Activated CD8-positive, alpha-beta memory T cell treated with anti-CD3 and anti-CD28 coated beads, Interleukin-2, amount 50 U/mL, for 1 hour (primary cell): ENCODE results near the gene ZNF333.
"Not testable (repeated sequence)": the region's sequence is repeated elsewhere in the genome, so short reads cannot be mapped to it uniquely, and the experiment has no call there.

ENCODE experiments used
- DNase-seq: peaks from one replicate; pipeline ENCODE4 v3.0.0-alpha.2; 2020; ENCODE audit errors: extremely low read depth

The ZNF333 gene

DNA sequence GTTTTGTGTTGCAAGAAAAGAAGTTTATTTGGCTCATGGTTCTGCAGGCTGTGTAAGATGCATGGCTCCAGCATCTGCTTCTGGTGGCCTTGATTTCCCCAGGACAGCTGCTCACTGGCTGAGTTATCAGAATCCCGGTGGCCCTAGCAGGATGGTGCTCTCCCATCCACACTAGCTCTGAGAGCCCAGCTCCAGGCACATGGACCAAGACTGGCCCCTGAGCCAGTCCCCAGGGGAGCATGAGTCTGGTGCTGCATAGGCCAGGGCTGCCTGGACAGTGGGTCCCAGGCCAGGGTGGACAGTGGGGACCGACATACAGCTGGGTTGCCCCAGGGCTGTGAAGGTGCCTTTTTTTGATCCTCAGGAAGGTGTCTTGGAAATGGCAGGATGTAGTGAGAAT is 78.2 kb downstream of the ZNF333 start:
- DNase-seq = no peak

DNA sequence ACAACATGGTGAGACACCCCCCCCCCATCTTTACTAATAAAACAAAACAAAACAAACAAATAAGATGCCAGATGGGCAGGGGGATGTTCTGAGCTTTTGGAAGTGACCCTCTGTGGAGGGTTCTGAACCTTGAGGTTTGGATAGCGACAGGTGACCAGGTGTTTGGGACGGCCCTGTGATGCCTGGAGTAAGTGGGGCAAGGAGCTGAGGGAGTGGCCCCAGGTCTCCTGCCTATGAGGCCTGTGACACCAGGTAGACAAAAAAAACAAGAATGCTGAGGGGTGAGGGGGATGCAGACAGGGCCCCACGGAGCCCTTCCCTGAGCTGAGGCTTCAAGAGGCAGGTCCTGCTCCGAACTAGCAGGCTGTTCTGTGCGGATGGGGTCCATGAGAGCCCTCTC is 79.4 kb downstream of the ZNF333 start:
- no peak for DNase-seq

DNA sequence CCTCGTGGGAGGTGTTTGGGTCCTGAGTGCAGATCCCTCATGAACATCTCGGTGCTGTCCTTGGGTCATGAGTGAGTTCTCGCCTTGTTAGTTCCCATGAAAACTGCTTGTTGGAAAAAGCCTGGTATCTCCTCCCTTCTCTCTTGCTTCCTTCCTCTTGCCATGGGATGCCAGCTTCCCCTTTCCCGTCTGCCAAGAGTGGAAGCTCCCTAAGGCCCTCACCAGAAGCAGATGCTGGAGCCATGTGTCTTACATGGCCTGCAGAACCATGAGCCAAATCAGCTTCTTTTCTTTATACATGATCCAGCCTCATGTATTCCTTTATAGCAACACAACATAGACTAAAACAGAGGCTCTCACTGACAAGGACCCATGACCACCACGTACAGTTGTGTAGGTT is 80.3 kb downstream of the ZNF333 start:
- DNase-seq = no peak

DNA sequence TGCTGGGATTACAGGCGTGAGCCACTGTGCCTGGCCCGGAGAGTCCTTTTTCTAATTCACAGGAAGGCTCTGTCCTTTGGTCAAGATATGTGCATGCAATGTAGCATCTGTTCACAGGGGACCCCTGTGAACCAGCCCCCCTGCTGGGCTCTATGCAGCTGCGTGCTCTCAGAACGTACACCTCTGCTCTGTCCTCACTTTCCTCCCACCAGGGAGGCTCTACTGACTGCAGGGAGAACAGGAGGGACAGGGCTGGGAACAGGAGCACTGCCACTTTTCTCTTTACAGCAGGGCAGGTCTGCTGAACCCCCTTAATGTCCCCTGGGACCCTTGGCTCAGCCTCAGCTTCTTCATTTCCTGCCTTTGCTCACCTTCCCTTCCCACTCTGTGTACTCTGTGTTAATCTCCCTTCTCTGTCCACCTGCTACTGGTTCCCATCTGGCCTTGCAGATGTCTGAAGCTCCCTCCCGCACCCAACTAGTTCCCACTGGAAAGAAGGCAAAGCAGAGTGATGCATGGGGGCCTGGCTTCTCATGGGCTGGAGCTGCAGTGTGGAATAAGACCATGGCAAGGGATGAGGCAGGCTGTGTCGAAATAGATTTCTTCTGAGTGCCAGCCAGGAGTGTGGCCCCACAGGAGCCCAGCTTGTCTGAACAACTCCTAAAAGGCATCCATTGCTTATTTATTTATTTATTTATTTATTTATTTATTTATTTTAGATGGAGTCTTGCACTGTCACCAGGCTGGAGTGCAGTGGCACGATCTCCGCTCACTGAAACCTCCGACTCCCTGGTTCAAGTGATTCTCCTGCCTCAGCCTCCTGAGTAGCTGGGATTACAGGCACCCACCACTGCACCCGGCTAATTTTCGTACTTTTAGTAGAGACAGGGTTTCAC is 81.3 kb downstream of the ZNF333 start:
- DNase-seq = no peak

DNA sequence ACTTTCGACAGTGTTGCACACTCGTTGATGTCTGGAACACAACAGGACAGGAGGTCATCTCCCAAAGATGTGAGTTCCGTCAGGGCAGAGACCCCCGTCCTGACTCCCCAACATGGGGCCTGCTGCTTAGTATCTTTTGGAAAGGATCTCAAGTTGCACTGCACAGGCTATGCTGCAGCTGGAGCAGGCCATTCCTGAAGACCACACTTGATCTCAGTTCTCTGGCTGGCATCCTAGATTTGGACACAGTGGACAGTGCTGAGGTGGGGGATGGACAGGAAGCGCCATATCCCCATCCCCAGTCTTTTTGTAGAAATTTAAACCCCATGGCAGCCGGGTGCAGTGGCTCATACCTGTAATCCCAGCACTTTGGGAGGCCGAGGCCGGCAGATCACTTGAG is 82.6 kb downstream of the ZNF333 start:
- no peak for DNase-seq

DNA sequence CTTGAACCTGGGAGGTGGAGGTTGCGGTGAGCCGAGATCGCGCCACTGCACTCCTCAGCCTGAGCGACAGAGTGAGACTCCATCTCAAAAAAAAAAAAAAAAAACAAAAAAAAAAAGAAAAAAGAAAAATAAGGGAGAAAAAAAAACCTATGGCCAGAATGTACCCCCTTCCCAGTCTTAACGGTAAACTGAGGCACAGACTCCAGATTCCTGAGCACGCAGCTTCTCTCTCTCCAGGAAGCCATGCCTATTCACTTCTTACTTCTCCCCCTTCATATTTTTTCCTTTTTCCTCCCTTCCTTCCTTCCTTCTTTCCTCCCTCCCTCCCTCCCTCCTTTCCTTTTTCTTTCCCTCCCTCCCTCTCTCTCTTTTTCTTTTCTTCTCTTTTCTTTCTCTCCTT is 83.1 kb downstream of the ZNF333 start:
- DNase-seq = no peak

DNA sequence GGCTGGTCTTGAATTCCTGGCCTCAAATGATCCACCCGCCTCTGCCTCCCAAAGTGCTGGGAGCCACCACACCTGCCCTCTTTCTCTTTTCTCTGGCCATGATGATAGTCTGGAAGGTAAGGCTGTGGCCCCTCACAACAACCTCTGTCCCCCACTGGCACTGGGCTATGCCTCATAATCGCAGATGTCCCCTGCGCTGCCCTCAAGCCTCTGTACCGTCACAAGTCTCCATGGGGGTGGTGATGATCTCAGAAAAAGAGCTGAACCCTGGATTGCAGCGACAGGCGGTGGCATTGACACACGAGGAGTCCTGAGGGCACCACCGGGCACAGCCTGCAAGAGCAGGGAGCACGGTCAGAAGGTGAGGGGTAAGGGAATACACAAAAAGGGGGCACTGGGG is 83.9 kb downstream of the ZNF333 start:
- DNase-seq = not testable (repeated sequence)

DNA sequence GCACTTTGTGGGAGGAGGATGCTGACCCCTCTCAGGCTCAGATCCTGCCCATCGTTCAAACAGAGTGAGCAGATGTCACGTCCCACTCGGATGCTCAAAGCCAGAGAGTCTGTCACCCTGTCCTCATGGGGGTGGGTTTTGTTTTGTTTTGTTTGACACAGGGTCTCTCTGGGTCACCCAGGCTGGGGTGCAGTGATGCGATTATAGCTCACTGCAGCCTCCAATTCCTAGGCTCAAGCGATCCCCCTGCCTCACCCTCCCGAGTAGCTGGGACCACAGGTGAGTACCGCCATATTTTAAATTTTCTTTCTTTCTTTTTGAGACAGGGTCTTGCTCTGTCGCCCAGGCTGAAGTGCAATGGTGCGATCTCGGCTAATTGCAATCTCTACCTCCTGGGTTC is 84.5 kb downstream of the ZNF333 start:
- no peak for DNase-seq

DNA sequence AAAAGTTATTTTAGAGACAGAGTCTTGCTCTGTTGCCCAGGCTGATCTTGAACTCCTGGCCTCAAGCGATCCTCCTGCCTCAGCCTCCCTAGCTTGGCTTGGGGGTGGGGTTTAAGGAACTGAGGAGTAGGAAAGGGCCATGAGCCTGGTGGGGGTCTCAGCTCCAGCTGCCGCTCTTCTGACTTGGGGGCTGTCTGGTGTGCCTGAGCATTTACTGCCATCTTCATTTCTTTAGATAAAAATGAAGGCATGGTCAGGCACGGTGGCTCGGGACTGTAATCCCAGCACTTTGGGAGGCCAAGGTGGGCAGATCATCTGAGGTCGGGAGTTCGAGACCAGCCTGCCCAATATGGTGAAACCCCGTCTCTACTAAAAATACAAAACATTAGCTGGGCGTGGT is 85.5 kb downstream of the ZNF333 start:
- DNase-seq = not testable (repeated sequence)

DNA sequence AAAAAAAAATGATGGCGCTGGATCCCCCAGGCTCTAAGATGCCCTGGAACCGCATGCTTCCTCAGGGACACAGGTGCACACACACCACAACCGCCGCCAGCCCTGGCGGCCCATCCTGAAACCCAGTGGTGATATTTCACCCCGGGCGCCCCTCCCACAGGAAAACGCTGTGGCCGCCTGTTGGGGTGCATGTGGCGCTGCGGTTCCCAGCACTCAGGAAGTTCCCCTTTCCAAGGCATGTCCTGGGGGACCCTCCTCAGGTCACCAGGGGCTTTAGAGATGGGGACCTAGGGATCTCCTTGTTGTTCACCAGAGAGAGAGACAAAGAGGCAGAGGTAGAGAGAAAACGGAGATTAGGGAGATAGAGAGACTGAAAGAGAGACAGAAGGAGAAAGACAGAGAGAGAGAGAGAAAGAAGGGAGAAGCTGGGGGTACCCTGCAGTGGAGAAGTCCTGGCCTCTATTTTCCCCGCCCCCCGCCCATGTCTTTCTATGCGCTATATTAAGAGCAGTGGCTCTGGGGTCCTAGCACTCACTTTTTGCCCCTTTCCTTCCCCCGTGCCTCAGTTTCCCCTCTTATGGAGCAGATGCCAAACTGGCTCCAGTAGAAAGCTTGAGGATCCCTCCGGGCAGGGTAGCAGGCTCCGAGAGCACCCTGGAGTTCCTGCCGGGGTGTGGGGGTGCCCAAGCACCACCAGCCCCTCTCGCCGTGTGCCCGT is 86.2 kb downstream of the ZNF333 start:
- no peak for DNase-seq

DNA sequence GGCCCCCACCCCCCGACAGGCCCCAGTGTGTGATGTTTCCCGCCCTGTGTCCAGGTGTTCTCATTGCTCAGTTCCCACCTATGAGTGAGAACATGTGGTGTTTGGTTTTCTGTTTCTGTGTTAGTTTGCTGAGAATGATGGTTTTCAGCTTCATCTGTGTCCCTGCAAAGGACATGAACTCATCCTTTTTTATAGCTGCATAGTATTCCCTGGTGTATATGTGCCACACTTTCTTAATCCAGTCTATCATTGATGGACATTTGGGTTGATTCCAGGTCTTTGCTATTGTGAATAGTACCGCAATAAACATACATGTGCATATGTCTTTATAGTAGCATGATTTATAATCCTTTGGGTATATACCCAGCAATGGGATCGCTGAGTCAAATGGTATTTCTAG is 87.8 kb downstream of the ZNF333 start:
- DNase-seq = not testable (repeated sequence)

DNA sequence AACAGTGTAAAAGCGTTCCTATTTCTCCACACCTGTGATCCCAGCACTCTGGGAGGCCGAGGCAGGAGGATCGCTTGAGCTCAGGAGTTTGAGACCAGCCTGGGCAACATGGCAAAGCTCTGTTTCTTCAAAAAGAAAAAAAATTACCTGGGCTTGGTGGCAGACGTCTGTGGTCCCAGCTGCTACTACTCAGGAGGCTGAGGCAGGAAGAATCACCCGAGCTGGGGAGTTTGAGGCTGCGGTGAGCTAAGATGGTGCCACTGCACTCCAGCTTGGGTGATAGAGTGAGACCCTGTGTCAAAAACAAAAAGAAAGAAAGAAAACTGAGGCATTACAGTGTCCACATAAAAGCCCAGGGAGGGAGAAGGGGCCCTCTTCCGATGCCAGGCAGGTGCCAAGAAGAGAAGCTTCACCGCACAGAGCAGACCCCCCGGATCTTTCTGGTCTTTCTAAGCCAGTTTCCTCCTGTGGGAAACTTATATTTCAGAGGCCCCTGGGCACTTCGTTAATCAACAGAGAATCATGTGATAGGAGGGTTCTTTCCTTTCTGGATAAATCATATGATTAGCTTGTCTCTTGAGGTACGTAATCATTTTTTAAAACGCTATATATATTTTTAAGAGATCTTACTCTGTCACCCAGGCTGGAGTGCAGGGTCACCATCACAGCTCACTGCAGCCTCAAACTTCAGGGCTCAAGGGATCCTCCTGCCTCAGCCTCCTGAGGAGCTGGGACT is 88.4 kb downstream of the ZNF333 start, which contains the start of gene ADGRE2:
TSS of gene ADGRE2 (minus strand) at position 451 of the 736 bp plus-strand sequence. CDS start 1,804 bp downstream, outside the sequence.
- DNase-seq = not testable (repeated sequence)

DNA sequence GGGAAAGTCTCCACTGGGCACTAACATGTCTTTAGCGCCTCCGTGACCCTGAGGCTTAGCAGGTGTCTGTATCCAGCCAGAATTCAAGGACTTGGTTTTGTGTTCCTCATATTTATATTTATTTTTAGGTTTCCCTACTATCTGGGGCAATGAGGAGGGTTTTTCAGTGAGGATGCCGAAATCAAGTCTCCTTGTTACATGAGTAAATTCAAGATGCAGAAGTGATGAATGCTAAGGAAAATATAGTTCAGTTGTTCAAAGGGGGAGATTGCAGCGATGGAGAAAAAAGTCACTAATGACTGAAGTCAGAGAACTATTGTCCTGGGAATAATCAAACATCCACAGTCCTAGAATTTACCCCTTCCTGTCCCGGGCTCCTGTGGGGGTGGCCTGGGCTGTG is 89.3 kb downstream of the ZNF333 start:
- DNase-seq = no peak

DNA sequence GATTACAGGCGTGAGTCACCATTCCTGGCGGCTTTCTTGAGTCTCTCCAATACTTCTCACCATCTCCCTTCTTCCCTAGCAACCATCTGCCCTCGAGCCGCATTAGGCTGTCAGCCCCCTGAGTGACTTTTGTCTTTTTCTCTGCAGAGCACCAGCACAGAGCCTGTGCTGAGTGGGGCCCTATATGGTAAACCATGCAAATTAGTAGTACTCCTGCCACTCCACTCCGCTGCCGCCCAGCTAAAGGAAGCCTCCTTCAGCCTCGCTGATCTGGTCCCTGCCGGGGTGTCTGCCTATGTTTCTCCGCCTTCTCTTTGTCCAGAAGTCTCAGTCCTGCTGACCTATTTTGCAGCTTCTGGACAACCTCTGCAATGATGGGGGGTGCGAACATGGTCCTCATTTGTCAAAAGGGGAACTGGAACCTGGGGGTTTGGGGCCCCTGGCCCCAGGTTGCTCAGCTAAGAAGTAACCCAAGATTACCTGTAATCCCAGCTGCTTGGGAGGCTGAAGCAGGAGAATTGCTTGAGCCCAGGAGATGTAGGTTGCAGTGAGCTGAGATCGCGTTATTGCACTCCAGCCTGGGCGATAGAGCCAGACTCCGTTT is 90.9 kb downstream of the ZNF333 start:
- DNase-seq = not testable (repeated sequence)

DNA sequence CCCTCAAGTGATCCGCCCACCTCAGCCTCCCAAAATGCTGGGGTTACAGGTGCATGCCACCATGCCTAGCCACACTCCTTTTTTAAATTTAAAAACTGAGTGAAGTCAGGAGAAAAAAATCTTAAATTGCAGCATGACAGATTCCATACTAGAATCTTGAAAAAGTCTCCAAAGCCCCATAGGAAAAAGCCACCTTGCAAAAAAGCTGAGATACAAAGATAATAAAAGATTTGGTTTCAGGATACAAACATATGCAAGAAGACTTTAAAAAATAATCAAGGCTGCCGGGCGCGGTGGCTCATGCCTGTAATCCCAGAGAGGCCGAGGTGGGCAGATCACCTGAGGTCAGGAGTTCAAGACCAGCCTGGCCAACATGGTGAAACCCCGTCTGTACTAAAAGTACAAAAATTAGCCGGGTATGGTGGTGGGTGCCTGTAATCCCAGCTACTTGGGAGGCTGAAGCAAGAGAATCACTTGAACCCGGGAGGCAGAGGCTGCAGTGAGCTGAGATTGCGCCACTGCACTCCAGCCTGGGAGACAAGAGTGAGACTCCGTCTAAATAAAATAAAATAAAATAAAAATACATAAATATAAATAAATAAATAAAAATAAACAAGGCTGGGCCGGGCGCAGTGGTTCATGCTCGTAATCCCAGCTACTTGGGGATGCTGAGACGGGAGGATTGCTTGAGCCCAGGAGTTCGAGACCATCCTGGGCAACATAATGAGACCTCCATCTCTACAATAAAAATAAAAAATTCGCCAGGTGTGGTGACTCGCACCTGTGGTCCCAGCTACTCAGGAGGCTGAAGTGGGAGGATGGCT is 92.1 kb downstream of the ZNF333 start:
- DNase-seq = not testable (repeated sequence)

DNA sequence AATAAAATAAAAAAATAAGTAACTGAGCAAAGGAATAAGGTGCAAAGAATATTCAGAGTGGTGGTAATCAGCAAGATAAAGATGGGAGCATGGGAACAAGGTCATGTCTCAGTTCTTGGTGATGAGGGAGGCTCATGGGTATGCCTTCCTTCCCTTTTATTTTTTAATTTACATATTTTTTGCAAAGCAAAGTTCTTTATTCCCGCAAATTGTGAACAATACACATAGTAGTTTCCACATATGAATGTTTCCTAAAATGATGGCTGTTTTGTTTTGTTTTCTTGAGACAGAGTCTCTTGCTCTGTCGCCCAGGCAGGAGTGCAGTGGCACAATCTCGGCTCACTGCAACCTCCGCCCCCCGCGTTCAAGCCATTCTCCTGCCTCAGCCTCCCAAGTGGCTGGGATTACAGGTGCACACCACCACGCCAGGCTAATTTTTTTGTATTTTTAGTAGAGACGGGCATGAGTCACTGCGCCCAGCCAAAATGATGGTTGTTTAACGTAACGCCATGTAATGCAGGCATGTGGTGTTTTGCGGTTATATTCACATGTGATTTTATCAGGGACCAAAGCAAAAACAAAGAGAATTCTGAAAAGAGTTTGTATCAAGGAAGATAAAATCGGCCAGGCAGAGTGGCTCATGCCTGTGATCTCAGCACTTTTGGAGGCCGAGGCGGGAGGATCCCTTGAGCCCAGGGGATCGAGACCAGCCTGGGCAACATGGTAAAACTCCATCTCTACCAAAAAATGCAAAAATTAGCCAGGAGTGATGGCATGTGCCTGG is 93.0 kb downstream of the ZNF333 start:
- DNase-seq = no peak
